SK-MEL-5 (cell line): Measurements from ENCODE around the gene DPPA5. TPM values are rescaled to one million over a fixed set of nuclear protein-coding genes. Genes with fewer than 3 reads are reported as not detected.
"Not testable (repeated sequence)": the region's sequence is repeated elsewhere in the genome, so short reads cannot be mapped to it uniquely, and the experiment has no call there.

ENCODE experiments used
- DNase-seq: peaks from one replicate; pipeline ENCODE4 v3.0.0-alpha.2; 2016; ENCODE audit warnings: low read depth, low spot score
- in situ Hi-C: cut with HindIII; loops from 2 replicates; pipeline ENCODE4 v1.10.0; 2016; ENCODE audit warnings: low sequenced_read_pairs, high pct_unique_total_duplicates, low pct_unique_long_range_greater_than_20kb
- small RNA-seq, 2 experiments: library from RNA; depleted of rRNA; stranded (forward); fragments of <200 nt; gene quantifications; one replicate each; pipeline ENCODE3, GENCODE V24; 2014
- total RNA-seq: library from RNA; depleted of rRNA; stranded (reverse); fragments of >200 nt; shearing (Covaris generic); gene quantifications from 2 replicates; pipeline ENCODE4 v1.2.3, GENCODE V29; 2014; rRNA removed

The DPPA5 gene
- total RNA-seq, 1 experiment from 2014 or later: not detected

- in situ Hi-C loops: no loop called here
These were observed 39.2 kb downstream of the DPPA5 start for GRCh38 chr6:73314577-73315492.

GRCh38 chr6:73310503-73310845 lies 43.6 kb downstream of the DPPA5 start:
- in situ Hi-C loops, DNase-seq: not testable (repeated sequence)

More at GRCh38 chr6:73314577-73315492, 39.2 kb downstream of the DPPA5 start:
- no peak for DNase-seq

- in situ Hi-C loops: no loop called here
- DNase-seq: no peak
These were observed 44.1 kb downstream of the DPPA5 start for GRCh38 chr6:73309785-73310502.

GRCh38 chr6:73309535-73309784 lies 44.6 kb downstream of the DPPA5 start:
- DNase-seq: no peak

GRCh38 chr6:73308712-73309534 lies 45.2 kb downstream of the DPPA5 start:
- in situ Hi-C loops: no loop called here
- no peak for DNase-seq

More at GRCh38 chr6:73309535-73309784, 44.6 kb downstream of the DPPA5 start:
- in situ Hi-C loops: no loop called here

GRCh38 chr6:73303773-73304172 lies 50.3 kb downstream of the DPPA5 start:
- in situ Hi-C loops, DNase-seq: not testable (repeated sequence)

Small RNA genes lying within 50 kb of the gene (small RNA-seq; reads per million reads assigned to genes)
- 0 to 1.2 reads per million in 2 experiments for gene RPL39P3

Other genes with a start within 250 kb of the DPPA5 start
- gene KHDC1L, start 128.8 kb downstream of the DPPA5 start, total RNA-seq: not detected in 2 replicates
- gene KHDC1, start 91.1 kb downstream of the DPPA5 start, total RNA-seq: 0.19 TPM in 1 of 2 replicates, not detected in the other
- not detected in 2 replicates for gene KHDC3L, start 8.4 kb upstream of the DPPA5 start, total RNA-seq
- gene OOEP, start 15.6 kb upstream of the DPPA5 start, total RNA-seq: not detected in 2 replicates
- not detected in 2 replicates for gene DDX43, start 40.6 kb upstream of the DPPA5 start, total RNA-seq
- gene CGAS, start 98.0 kb upstream of the DPPA5 start, total RNA-seq: not detected in 2 replicates
- 22.6 and 26.3 TPM in 2 replicates for gene MTO1, start 107.5 kb upstream of the DPPA5 start, total RNA-seq
- 12,462 and 13,460 TPM in 2 replicates for gene EEF1A1, start 166.8 kb upstream of the DPPA5 start, total RNA-seq